Stimulated activated CD4-positive, alpha-beta T cell treated with anti-CD3 and anti-CD28 coated beads, Interleukin-12 subunit alpha, Interleukin-12 subunit beta, amount 100 ng/mL, for 4 hours (primary cell): ENCODE results near the gene NEK9.
"Not testable (repeated sequence)": the region's sequence is repeated elsewhere in the genome, so short reads cannot be mapped to it uniquely, and the experiment has no call there.

Experiments used
- DNase-seq: peaks from one replicate; pipeline ENCODE4 v3.0.0-alpha.2; 2020

The NEK9 gene

DNA sequence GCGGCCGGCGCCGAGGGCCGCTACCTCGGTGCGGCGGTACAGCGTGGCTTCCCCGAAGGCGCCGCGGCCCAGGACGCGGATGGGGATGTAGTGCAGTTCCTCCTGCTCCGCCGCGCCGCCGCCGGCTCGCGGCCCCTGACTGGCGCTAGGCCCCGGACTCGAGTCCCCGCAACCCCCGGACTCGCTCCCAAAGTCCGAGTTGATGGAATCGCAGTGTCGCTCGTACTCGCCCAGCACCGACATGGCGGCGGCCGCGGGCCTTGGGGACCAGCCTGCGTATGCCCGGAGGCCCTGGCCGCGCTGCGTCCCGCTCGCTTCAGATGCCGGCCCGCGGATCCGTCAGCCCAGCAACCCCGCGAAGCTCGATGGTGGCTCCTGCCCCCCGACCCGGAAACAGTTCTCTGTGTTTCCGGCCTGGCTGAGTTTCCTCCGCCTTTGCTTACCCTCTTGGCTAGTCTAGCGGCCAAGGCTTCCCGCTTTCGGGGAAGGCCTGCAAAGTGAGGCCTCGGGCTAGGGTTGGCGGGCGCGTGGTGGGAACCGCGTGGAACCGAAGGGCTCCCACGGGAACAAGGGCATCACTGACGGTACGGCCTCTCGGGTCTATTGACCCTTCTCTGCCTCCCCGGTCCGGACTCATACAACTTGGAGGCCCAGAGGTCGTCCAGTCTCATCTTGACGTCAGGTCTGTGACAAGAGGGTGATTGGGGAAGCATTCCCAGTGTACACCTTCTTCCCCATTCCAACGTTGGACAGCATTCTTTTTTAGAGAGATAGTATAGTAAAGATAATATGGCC is at the start of gene NEK9:
Gene NEK9 (minus strand): TSS at position 370 of the 795 bp plus-strand sequence. CDS start 127 bp downstream, at position 243.
- DNase-seq: peak; percentile 88

DNA sequence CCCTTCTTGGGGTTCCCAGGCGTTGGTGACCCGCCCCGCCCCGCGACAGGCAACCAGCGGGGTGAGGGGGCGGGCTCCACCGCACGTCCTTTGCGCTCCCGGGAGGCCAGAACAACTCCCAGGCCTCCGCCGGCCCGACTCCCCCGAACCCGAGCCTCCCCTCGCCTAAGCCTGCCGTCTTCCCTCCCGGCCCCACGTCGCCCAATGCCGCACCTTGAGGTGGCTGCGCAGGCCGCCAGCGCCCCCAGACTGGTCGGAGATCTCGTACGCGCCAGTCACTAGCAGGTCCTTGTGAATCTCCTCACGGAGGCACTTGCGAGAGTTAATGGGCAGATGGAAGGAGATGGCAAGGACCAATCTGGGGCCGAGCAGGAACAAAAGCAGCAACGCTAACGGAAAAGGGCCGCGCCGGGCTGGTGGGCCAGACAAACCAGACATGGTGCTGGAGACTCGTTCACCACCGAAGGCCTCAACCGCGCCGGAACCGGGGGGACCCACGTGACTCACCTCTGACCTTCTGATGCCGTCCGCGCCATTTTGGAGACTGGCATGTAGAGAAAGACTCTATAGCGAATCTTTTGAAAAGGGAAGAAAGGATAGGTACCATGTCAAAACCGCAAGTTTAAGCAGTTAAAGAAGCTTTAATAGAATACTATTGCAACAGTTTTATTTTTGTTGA is 49.4 kb upstream of the NEK9 start, which contains the start of gene TMED10:
Gene TMED10 (minus strand): TSS at position 471 of the 679 bp plus-strand sequence. CDS start 33 bp downstream, at position 438.
- DNase-seq: peak; percentile 88

DNA sequence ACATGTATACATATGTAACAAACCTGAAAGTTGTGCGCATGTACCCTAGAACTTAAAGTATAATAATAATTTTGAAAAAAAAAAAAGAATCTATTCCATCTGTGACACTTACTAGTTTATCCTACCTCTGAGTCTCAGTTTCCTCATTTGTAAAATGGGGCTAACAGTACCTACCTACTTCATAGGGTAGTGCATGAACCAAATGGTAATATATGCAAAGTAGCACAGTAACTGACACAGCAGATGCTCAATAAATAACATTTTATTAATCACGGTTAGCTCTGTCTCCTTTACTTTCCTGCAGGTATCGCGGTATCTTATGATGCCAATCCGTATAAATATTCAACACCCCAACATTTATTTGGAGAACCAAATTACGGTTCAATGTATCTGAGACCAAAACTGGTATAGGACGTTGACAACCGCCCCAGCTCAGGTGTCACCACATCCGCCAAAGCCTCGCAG is 48.9 kb upstream of the NEK9 start:
- no peak for DNase-seq

DNA sequence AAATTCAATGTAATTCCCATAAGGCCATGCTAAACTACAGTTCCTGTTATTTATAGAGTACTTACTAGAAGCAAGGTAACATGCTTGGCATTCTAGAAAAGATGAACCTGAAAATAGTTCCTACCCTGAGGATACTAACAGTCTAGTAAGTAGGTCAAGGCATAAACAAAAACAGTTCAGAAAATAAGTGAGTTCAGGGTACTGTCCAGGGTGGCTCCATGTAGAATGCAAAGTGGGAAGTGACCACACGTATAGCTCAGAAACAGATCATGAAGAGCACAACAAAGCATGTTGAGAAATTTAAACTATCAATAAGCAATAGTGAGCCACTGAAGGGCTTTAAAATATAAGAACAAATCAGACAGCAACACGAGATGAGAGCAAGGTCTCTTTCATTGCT is 47.2 kb upstream of the NEK9 start:
- no peak for DNase-seq

DNA sequence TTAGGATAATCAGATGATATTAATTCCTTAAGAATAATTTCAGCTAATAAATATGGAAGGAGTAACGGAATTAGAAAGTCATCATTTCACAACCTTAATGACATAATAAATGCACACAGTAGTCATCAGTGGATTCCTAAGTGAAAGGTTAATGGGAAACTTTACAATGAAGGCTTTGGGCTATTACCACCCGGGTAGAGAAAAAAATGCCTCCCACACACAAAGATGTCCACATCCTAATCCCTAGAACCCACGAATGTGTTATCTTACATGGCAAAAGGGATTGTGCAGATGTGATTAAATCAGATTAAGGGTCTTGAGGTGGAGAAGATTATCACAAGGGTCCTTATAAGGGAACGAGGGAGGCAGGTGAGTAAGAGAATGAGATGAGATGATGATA is 43.9 kb upstream of the NEK9 start:
- DNase-seq: no peak

DNA sequence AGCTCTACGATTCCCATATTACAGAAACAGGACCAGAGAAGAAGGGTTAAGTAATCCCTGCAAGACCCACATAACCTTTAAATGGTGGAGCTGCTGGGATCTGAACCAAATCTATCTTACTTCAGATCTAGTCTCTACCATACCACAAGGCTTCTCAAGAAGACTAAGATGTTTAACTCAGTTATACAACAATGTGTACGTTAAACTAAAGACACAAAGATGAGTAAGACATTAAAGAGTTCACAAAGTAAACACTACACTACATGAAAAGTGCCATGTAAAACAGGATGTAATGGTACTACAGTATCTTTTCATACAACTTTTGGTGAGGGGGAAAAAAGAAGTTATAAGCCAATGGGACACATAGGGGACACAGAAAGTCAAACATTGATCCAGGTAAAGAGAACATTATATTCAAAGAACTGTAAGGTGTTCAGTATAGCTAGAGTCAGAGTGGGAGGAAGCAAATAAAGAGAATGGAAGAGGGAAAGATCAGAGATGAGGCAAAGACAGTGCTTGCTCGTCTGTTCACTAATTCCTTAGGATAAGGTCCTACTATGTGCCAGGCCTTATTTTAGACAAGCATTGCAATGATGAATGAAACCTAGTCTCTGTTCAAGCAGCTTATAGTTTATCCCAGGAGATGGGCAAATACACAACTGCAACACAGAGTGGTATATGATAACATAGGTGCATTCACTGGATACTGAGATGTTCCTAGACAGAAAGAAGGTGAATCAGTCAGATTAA is 41.9 kb upstream of the NEK9 start:
- DNase-seq: no peak

DNA sequence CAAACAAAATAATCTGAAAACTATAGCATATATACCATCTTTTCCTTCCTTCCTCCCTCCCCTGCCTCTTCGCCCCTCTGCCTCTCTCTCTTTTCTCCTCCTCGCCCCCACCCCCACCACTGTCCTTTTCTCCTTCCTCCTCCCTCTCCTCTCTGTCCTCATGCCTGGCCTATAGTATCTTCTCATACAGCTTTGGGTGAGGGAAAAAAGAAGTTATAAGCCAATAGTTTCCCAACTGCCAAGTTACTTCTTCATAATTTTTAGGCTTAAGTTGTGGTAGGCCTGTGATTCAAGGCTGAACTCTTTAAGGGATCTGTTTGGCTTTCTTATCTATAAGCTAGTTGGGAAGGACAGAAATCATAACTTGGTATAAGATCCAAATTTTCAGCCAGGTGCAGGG is 40.5 kb upstream of the NEK9 start:
- DNase-seq: no peak

DNA sequence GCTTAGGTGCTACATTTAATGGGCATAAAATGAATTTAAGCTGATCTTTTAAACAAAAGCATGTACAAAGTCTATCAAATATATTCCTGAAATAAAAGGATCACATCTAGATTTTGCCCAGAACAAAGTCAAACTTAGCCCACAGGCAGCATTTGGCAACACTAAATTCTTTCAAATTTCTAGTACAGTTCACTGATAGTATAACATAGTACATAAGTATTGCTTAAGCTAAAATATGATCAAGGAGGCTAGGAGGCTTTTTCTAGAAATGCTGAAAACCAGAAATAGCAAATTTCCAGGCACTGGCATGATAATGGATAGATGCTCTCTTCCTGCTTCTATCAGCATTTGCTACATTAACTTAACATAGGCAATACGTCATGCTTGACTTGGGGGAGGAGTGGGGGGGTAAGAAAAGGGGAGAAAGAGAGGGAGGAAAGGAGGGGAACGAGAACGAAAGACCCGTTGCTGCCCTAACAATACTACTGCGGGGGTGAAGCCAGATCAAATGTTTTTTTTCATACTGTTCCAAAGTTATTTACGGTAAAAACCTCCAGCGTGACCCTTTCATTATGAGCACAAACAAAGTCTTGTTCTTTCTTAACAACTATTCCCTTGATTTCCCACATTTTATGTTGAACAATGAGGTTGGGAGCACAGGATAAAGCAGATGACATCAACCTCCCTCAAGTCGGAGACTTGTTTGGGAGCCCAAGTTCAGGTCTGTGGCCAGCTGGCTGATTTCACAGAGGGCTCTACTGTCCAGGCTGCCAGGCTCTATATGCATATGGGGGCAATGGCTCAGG is 38.9 kb upstream of the NEK9 start:
- DNase-seq: no peak

DNA sequence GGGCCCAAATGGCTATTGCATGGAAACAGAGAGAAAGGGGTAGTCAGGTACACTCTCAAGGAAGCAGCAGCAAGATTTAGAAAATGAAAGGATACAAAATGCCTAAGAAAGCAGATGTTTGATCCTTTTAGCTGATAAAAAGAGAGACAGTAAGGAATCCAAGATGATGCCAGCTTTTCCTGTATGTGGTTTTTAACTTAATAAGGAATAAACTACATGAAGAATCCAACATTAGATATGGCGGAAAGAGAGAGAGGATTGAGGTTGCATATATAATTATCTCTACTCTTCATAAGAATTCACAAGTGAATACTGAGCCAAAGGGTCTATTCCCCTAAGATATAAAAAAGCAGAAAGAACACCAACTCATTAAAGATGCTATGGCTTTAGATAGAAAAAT is 38.0 kb upstream of the NEK9 start:
- no peak for DNase-seq

DNA sequence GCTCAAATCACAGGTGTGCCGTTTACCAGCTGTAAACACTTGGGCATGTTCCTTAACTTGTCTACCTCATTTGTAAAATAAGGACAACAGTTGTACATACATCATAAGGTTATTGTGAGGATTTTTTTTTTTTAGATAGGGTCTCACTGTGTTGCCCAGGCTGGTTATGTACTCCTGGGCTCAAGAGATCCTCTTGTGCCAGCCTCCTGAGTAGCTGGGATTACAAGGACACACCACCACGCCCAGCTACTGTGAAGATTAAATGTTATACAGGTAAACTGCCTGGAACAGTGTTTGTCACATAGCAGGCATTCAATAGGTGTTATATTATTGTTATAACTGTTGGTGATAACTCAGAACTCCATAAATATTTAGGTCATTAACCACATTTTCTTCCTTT is 36.8 kb upstream of the NEK9 start:
- no peak for DNase-seq

DNA sequence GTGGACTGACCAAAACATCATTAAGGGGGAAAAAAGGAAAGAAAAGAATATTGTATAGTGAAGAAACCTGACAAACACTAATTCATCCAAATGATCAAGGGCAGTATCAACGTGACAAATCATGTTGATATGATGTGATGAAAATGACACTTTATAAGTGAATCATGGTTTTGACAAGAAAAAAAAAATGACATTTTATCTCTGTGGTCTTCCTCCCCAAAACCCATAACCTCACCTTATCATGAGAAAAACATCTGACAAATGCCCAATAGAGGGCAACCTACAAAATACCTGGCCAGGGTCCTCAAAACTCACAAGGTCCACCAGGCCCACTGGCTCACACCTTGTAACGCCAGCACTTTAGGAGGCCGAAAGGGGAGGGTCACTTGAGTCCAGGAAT is 35.8 kb upstream of the NEK9 start:
- DNase-seq: no peak

DNA sequence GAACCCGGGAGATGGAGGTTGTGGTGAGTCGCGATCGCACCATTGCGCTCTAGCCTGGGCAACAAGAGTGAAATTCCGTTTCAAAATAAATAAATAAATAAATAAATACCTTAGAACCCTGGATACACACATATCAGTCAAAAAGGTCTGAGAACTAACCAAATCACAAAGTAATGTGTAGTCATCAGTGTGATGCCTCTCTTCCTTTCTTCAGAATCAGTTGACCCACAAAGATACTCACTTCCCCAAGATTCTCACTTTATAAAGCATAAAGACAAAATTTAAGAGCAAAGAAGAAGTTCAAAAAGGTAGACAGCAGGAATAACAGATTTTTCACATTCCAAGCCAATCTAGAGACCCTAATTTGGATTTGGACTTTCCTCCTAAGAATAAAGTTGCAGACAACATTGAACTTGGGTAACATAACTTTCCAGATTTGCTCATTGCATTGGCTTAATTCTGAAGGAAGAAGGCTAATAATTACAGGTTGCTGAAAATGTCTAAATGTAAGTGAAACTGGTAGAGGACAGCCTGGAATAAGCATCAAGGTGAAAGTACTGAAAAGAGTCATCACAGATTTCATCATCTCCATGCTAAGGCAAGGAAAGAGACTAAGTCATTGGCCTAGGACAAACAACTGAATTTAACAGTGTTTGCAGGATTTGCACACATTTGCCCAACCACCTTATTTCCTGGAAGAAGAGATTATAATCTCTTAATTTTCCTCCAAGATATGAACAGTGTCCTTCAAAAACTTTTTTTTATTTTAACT is 32.2 kb upstream of the NEK9 start:
- DNase-seq: no peak

DNA sequence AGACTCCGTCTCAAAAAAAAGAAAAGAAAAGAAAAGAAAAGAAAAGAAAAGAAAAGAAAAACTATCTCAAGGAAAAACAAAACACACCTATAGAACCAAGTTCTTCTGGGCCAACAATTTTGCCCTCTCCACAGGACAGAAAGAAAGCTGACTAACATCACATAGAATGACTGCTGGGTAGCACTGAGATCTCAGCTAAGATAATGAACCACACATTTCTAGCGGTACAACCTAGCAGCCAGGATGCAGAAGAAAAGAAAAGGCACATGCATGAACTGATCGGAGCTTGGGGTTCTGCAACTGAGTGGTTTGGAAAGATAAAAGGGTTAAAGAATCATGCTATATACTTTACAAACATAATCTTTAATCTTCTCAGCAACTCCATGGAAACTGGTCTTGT is 30.1 kb upstream of the NEK9 start:
- no peak for DNase-seq

DNA sequence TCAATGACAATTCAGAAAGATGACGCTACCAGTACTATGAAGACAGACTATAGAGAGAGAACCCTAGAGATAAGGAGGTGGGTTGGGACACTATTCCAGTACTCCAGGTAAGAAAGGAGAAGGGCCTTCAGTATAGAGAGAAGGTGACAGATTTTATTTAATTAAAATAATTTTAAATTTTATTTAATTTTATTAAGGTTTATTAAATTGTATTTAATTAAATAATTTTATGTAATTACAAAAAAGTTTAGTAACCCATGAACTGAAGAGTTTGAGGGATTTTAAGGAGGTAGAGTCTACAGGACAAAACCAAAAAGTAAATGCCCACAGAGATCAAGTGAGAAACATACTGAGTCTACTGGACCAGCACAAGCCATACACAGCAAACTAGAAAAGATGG is 29.3 kb upstream of the NEK9 start:
- no peak for DNase-seq

DNA sequence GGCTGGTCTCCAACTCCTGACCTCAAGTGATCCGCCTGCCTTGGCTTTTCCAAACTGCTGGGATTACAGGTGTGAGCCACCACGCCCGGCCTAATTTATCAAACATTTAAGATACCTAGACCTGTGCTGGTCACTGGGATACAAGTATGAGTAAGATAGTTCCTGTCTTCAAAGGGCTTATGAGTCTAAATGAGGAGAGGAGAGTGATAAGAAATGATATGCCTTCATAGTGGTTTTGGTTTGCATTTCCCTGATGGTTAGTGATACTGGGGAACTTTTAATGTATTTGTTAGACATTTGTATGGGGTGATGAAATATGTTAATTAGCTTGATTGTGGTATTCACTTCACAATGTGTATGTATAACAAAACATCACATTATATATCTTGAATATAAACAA is 28.3 kb upstream of the NEK9 start:
- no peak for DNase-seq

DNA sequence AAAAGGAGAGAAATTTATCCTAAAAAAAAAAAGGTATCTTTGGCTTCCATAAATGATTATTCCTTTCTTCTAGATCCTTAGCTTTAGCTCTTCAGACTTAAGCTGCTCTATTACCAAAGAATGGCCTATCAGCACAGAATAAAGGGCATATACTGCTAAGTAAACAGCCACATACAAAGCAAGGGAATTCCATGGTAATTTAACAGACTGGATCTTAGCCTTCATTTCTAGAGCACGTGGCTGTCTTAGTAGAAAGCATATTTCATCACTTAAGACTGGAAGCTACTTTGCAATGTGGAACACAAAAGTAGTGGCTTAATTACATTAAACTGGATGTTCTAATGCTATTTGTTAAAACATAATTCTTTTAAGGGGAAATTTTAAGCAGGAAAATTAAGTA is 26.4 kb upstream of the NEK9 start:
- DNase-seq: no peak

DNA sequence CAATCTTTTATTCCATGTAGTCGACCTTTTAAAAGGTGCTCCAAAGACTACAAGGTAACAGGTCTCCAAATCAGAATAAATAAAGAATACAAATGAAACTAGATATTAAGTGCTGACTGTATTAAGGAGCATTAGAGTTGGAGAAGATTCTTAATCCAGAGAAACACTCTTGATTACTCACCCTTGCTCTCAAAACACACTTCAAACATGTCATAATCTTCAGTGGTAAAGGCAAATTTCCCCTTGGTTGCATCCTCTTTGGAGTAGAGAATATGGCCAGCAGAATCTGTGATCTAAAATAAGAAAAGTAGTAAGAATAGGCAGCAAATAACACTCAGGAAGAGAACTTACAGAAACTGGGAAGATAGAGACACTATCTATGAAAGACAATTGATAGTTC is 25.0 kb upstream of the NEK9 start:
- no peak for DNase-seq

DNA sequence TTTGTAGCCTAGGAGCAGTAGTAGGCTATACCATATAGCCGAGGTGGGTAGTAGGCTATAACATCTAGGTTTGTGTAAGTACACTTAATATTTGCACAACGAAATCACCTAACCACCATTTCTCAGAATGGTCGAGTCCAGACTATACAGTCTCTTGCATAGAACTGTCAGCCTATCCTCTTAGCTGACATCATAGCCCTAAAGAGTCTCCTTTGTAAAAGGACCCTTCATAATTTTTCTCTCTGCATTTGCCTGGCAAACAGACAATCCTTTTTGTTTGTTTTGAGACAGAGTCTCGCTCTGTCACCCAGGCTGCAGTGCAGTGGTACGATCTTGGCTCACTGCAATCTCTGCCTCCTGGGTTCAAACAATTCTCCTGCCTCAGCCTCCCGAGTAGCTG is 23.8 kb upstream of the NEK9 start:
- not testable (repeated sequence) for DNase-seq

DNA sequence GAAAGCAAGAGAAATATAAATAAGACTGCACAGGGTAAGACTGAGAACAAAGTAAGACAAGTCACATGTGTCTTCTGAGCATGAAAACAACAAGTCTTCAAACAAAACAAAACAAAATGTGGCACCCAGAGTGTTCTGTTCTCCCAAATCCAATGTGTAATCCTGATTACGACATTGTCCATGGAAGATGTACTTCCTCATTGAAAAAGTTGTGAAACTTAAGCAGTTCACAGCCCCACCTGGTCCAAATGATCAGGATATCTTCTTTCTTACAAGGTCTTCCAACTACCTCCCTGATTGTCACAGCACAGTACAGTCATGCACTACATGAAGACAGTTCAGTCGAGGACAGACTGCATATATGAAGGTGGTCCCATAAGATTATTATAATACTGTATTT is 23.3 kb upstream of the NEK9 start:
- no peak for DNase-seq

DNA sequence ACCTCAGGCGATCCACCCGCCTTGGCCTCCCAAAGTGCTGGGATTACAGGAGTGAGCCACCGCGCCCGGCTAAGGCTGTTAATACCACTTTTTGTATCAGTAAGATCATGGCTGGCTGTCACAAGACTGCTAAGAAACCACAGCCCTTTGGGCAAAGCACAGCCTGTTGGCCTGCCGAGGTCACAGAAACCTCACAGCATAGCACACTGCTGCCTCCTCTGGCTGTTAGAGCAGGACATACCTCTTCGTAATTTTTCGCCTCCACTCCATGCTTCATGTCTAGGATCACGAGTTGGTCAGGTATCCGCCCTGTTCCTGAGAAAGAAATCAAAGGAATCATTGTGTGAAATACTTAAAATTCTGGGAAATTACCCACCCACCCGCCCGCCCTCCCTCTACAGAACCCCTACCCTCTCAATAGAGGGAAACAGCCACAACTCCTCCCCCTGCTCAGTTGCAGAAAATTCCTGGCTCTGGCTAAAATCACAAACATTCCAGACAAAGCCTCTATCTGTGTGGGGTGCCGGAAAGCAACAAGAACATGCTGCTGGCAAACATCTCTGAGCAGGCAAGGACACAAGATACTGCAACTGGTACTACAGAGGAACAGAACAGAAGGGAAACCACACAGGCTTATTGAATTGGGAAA is 20.7 kb upstream of the NEK9 start:
- DNase-seq: no peak

DNA sequence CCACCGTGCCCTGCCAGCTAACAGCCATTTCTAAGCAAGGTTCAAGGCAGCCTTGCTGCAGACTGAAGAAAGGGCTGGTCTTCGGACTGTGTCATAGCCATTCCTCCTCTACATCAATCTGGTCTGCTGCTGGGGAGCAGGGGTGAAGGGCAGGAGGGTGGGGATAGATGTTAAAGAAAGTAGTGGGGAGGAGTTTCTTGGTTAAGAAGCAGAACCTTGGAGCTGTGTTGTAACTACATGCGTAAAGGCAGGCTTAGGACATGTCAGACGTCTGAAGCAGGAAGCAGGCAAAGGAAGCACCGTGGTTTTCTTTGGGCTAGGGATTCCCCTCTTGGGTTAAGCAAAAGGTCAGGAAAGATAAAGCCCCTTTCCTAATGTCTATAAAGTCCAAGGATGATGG is 18.1 kb upstream of the NEK9 start:
- DNase-seq: no peak
